Measurements from ENCODE around the gene GPC3.

The GPC3 gene

DNA sequence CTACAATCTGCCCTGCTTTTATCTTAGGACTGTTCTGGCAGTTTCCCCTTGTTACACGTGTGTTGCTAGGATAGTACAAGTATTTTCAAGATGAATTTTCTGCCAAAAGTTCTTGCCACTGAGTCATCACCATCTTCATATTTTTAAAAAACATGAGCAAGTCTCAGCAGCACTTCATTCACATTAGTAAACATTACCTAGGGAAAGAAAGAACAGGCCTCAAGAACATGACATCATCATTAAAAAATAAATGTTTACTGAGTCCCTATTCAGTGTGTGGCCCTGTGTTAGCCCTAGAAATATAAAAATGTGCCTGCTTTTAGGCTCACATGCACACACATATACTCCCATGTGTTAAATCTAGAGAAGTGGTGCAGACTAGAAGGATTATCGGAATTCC, 18.7 kb upstream of the GPC3 start:
- POLR2A ChIA-PET: interaction anchor here (0.6 kb wide), 1 partner anchor 33 kb away, joined by 3 read pairs; no protein-coding TSS in a partner anchor
- H3K36me3 ChIP-seq (ENCODE audit: control insufficient read depth in 2 of 2, insufficient read depth in 1 of 2, low read length in 2 of 2): no peaks in the 10 kb centered on the region
- no peak for TF ChIP-seq RBAK (tag by site-specific recombination; IDR thresholded peaks at IDR 0.05)
- TF ChIP-seq ZNF777 (tag by site-specific recombination; IDR thresholded peaks at IDR 0.05; ENCODE audit: borderline replicate concordance): no peak
- TF ChIP-seq HOXD13 (CRISPR knock-in tag; IDR thresholded peaks at IDR 0.05; ENCODE audit: borderline replicate concordance): no peak
- TF ChIP-seq GLIS1 (tag by site-specific recombination; IDR thresholded peaks at IDR 0.05): no peak
- no peak for TF ChIP-seq ZNF302 (tag by site-specific recombination; IDR thresholded peaks at IDR 0.05; ENCODE audit: low read depth)
- TF ChIP-seq ZNF660 (tag by site-specific recombination; IDR thresholded peaks at IDR 0.05): no peak
- TF ChIP-seq ZNF623 (tag by site-specific recombination; IDR thresholded peaks at IDR 0.05): no peak
- TF ChIP-seq, protein P1, sequence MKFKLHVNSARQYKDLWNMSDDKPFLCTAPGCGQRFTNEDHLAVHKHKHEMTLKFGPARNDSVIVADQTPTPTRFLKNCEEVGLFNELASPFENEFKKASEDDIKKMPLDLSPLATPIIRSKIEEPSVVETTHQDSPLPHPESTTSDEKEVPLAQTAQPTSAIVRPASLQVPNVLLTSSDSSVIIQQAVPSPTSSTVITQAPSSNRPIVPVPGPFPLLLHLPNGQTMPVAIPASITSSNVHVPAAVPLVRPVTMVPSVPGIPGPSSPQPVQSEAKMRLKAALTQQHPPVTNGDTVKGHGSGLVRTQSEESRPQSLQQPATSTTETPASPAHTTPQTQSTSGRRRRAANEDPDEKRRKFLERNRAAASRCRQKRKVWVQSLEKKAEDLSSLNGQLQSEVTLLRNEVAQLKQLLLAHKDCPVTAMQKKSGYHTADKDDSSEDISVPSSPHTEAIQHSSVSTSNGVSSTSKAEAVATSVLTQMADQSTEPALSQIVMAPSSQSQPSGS (tag by site-specific recombination; IDR thresholded peaks at IDR 0.05; ENCODE audit: low read depth): peak; percentile 92
- TF ChIP-seq ZNF416 (tag by site-specific recombination; IDR thresholded peaks at IDR 0.05): no peak
- peak; percentile 72 for TF ChIP-seq ZBTB8A (tag by site-specific recombination; IDR thresholded peaks at IDR 0.05)
- TF ChIP-seq, protein P2, sequence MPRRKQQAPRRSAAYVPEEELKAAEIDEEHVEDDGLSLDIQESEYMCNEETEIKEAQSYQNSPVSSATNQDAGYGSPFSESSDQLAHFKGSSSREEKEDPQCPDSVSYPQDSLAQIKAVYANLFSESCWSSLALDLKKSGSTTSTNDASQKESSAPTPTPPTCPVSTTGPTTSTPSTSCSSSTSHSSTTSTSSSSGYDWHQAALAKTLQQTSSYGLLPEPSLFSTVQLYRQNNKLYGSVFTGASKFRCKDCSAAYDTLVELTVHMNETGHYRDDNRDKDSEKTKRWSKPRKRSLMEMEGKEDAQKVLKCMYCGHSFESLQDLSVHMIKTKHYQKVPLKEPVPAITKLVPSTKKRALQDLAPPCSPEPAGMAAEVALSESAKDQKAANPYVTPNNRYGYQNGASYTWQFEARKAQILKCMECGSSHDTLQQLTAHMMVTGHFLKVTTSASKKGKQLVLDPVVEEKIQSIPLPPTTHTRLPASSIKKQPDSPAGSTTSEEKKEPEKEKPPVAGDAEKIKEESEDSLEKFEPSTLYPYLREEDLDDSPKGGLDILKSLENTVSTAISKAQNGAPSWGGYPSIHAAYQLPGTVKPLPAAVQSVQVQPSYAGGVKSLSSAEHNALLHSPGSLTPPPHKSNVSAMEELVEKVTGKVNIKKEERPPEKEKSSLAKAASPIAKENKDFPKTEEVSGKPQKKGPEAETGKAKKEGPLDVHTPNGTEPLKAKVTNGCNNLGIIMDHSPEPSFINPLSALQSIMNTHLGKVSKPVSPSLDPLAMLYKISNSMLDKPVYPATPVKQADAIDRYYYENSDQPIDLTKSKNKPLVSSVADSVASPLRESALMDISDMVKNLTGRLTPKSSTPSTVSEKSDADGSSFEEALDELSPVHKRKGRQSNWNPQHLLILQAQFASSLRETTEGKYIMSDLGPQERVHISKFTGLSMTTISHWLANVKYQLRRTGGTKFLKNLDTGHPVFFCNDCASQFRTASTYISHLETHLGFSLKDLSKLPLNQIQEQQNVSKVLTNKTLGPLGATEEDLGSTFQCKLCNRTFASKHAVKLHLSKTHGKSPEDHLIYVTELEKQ (tag by site-specific recombination; IDR thresholded peaks at IDR 0.05; ENCODE audit: borderline replicate concordance): no peak
- no peak overlapping the region for H3K4me3 ChIP-seq (ENCODE audit: low read depth, low read length)
- H3K27ac ChIP-seq (ENCODE audit: extremely low read depth, low read depth, low read length): no peak overlapping the region; the same call in 1 of the 2 replicates
- H3K4me1 ChIP-seq (ENCODE audit: control insufficient read depth, insufficient read depth, low read length): peaks cover 7% of the 10 kb centered on the region; the same call in 1 of the 2 replicates
- CTCF ChIA-PET: no interaction called here
- no peaks in the 10 kb centered on the region for H3K9me3 ChIP-seq (ENCODE audit: control insufficient read depth, insufficient read depth, low read depth, low read length)

DNA sequence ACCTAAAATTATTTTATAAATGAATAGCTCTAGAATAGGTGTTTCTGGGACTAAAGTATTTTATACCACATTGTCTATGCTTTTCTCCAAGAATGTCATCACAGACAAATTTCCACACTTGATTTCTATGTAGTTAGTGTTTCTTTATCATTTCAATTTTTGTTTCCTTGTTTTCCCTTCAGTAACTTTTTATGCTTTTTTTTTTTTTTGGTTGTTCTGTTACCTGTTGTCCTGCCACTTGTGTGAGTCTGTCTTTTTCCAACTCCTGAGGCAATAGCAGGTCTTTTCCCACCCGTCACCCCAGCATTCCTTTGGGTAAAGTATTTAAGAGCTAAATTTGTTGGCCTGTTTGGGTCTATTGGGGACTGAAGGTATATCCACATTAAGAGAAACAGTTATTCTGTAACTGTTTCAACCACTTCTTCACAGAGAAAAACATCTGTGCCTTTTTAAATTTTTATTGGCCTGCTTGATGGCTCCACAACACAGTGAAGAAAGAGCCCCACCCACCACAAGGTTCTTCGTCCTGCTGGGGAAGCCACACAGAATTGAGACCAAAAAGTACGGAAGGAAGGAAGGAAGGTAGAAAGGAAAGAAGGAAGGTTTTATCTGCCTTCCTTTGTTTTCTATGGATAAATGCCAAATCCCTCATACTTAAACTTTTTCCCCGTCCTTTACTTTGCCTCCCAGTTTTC, 17.7 kb upstream of the GPC3 start:
- H3K9me3 ChIP-seq (ENCODE audit: control insufficient read depth, insufficient read depth, low read depth, low read length): no peaks in the 10 kb centered on the region
- peaks cover 12% of the 10 kb centered on the region; the same call in 1 of the 2 replicates for H3K4me1 ChIP-seq (ENCODE audit: control insufficient read depth, insufficient read depth, low read length)
- ChIA-PET CTCF (interaction anchor here (0.8 kb wide), 1 partner anchor 17 kb away, joined by 6 read pairs; no protein-coding TSS in a partner anchor), POLR2A (no interaction called here)
- H3K4me3 ChIP-seq (ENCODE audit: low read depth, low read length): no peak overlapping the region
- H3K36me3 ChIP-seq (ENCODE audit: control insufficient read depth in 2 of 2, insufficient read depth in 1 of 2, low read length in 2 of 2): no peaks in the 10 kb centered on the region
- H3K27ac ChIP-seq (ENCODE audit: extremely low read depth, low read depth, low read length): no peak overlapping the region; the same call in 1 of the 2 replicates
- TF ChIP-seq, protein P3, sequence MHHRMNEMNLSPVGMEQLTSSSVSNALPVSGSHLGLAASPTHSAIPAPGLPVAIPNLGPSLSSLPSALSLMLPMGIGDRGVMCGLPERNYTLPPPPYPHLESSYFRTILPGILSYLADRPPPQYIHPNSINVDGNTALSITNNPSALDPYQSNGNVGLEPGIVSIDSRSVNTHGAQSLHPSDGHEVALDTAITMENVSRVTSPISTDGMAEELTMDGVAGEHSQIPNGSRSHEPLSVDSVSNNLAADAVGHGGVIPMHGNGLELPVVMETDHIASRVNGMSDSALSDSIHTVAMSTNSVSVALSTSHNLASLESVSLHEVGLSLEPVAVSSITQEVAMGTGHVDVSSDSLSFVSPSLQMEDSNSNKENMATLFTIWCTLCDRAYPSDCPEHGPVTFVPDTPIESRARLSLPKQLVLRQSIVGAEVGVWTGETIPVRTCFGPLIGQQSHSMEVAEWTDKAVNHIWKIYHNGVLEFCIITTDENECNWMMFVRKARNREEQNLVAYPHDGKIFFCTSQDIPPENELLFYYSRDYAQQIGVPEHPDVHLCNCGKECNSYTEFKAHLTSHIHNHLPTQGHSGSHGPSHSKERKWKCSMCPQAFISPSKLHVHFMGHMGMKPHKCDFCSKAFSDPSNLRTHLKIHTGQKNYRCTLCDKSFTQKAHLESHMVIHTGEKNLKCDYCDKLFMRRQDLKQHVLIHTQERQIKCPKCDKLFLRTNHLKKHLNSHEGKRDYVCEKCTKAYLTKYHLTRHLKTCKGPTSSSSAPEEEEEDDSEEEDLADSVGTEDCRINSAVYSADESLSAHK (tag by site-specific recombination; IDR thresholded peaks at IDR 0.05): peak; percentile 82
- TF ChIP-seq, protein P4, sequence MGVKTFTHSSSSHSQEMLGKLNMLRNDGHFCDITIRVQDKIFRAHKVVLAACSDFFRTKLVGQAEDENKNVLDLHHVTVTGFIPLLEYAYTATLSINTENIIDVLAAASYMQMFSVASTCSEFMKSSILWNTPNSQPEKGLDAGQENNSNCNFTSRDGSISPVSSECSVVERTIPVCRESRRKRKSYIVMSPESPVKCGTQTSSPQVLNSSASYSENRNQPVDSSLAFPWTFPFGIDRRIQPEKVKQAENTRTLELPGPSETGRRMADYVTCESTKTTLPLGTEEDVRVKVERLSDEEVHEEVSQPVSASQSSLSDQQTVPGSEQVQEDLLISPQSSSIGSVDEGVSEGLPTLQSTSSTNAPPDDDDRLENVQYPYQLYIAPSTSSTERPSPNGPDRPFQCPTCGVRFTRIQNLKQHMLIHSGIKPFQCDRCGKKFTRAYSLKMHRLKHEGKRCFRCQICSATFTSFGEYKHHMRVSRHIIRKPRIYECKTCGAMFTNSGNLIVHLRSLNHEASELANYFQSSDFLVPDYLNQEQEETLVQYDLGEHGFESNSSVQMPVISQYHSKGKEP (tag by site-specific recombination; IDR thresholded peaks at IDR 0.05): no peak
- TF ChIP-seq SCRT1 (tag by site-specific recombination; IDR thresholded peaks at IDR 0.05; ENCODE audit: borderline replicate concordance) (peak; percentile 94), ZNF830 (tag by site-specific recombination; IDR thresholded peaks at IDR 0.05; ENCODE audit: low read depth) (no peak), ZNF548 (tag by site-specific recombination; IDR thresholded peaks at IDR 0.05) (no peak), SCRT2 (tag by site-specific recombination; IDR thresholded peaks at IDR 0.05) (peak; percentile 57), ZNF202 (tag by site-specific recombination; IDR thresholded peaks at IDR 0.05; ENCODE audit: borderline replicate concordance) (no peak), ZNF112 (tag by site-specific recombination; IDR thresholded peaks at IDR 0.05) (no peak), ZBTB7A (tag by site-specific recombination; IDR thresholded peaks at IDR 0.05; ENCODE audit: low read depth) (no peak), IKZF3 (tag by site-specific recombination; IDR thresholded peaks at IDR 0.05) (peak; percentile 45; the same call in 1 of the 2 replicates), ZNF555 (tag by site-specific recombination; conservative IDR thresholded peaks at IDR 0.05) (no peak), ZNF510 (tag by site-specific recombination; IDR thresholded peaks at IDR 0.05; ENCODE audit: insufficient replicate concordance) (no peak), HOXD13 (CRISPR knock-in tag; IDR thresholded peaks at IDR 0.05; ENCODE audit: borderline replicate concordance) (no peak), HOXC10 (CRISPR knock-in tag; IDR thresholded peaks at IDR 0.05) (no peak), BCL11A (tag by site-specific recombination; IDR thresholded peaks at IDR 0.05; ENCODE audit: low read depth) (no peak), ZNF335 (tag by site-specific recombination; conservative IDR thresholded peaks at IDR 0.05) (no peak)

Measured in HEK293 (cell line).